GM18526 (cell line): ENCODE results near the gene ASPHD2.

Experiments used
- POLR2A ChIP-seq: IDR thresholded peaks from 3 replicates; pipeline ENCODE4 v1.6.1; 2011; ENCODE audit not compliant: insufficient read length; ENCODE audit errors: extremely low read depth

Gene ASPHD2

DNA sequence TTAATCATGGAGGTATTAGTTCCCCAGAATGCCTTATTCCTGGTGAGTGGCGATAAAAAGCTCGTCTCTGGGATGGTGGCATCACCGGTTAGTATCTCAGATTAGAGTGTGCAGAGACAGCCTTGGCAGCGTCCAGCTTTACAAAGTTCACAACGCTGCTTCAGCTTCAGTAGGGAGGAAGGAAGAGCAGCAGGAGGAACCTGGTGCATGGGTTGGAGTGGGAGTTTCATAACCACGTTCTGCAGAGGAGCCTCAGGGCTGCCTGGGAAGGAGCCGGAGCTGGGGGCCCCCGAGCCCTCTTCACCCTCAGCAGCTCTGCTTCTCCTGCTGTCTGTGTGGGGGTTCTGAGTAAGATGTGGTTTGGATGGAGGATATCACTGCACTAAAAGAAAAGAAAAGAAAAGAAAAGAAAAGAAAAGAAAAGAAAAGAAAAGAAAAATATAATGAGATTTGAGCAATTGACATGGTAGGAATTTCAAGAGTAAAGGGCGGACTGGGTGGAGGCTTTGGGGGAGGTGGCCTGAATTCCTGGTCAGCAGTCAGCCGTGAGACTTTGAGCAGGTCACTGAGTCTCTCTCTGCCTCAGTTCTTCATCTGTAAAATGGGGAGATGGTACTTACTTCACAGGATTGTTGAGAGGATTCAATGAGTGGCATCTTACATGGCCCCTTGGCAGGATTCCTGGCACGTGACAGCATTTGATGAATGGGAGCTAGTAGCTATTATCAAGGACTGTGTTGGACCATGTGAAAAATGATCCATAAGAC, 6.5 kb downstream of the ASPHD2 start:
- TF ChIP-seq POLR2A = no peak

- no peak for TF ChIP-seq POLR2A
Measured at GRCh38 chr22:26436903-26437515, 7.9 kb downstream of the ASPHD2 start.

DNA sequence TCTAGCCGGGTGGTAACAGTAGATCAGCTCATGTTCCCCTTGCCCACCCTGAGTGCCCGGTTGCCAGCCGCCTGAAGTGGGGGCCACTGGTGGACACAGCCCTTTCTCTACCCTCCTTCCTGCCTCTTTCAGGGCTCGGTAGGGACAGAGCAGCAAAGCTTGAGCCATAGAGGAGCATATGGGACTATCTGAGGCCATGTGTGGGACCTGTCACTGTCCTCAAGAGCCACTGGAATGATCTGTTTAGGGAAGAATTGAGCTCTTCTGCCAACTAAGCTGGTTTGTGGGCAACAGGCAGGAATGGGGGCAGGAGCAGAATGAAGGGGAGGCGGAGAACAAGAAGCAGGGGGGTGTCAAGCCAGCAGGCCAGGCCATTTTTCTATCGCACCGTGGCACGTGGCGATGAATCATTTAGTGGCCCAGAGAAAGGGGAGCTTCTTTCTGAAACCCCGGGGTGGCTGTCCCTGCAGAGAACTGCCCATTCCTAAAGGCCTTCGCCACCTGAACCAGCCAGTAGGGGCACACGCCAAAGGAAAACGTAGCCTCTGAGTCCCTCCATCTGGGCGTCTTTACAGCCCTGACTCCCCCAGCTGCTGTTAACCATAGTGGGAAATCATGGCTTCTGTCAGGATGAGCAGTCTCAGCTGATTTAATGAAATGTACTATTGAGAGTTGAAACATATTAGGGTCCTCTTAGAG, 8.8 kb downstream of the ASPHD2 start:
- no peak for TF ChIP-seq POLR2A

DNA sequence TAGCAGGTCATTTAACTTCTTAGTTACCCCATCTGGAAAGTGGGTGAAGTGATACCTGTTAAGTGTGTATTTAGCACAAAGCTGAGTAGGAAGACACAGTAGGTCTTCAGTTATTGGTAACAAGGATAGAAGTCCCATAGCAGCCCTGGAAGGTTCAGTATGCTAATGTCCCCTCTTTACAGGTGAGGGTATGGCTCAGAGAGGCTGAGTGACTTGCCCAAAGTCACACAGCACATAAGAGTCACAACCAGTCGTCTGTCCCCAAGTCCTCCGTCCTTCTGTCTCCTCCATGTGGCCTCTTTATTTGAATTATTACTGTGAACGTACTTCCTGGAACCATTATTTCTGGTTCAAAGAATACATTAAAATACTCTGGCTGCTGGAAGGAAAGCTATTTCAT, 10.5 kb downstream of the ASPHD2 start:
- TF ChIP-seq POLR2A = no peak

DNA sequence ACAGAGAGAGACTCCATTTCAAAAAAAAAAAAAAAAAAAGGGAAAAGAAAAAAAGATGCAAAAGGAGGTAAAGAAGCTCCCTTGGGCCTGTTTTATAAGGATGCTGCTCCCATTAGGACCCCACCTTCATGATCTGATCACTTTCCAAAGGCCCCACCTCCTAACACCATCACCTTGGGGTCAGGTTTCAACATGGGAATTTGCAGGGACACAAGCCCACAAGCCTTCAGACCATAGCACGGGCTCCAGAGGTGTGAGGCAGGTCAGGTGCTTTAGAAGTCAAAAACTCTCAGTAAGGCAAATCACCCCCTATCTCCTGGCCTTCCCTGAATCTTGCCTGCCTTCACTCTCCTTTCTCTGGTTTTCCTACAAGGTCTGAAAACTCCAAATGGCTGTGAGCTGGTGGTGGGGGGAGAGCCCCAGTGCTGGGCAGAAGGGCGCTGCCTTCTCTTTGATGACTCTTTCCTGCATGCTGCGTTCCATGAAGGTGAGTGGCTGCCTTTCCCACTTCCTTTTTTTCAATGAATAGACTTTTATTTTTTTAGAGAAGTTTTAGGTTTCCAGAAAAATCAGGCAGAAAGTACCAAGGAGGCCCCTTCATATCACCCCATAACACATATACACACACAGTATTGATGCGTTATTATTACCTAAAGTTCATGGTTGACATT, 13.2 kb downstream of the ASPHD2 start:
- TF ChIP-seq POLR2A = no peak

DNA sequence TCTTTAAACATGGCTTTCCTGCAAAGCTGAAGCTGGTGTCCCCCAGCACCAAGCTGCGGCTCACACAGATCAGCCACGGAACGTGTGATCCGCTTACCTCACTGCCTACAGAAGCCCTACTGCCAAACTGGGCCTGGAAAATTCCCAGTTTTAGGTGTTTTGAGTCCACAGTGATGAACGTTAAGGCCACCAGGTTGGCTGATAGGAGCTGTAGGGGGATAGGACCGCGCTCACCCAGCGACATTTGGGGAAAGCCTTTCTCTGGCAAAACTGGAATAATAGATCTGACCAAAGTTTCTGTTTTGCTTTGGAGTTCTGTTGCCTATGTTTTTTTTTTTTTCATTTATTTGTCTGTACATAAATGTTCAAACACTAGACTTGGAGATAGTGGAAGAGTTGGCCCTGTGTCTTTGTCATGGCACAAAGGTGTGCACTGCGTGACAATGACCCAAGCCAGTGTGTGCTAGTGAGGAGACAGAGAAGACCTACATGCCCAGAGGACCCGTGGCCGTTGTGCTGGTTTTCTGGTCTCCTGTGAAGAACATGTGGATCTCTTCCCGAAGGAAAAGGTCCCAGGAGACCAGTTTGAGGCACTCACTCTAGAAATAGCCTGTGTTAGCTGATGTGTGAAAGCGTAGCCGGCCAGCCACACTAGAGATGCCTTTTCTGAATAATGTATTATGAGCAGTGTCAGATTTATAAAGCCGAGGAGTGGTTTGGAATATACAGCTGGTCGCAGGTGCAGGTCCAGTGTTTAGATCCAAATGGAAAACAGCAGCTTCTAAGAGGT, 15.0 kb downstream of the ASPHD2 start:
- no peak for TF ChIP-seq POLR2A

DNA sequence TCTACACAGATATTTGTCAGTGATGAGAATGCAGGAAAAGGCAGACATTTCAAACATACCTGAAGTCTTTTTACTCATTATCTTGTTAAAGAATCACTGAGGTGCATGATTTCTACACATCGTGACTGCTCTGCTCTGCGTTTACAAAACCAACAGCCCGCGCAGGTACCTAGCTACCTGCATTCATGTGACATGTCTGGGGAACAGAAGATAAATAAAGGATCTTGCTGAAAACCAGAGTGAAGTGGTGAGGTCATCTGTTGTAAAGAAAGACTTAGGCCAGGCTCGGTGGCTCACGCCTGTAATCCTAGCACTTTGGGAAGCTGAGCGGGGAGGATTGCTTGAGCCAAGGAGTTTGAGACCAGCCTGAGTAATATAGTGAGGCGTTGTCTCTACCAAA, 15.7 kb downstream of the ASPHD2 start:
- TF ChIP-seq POLR2A = no peak

DNA sequence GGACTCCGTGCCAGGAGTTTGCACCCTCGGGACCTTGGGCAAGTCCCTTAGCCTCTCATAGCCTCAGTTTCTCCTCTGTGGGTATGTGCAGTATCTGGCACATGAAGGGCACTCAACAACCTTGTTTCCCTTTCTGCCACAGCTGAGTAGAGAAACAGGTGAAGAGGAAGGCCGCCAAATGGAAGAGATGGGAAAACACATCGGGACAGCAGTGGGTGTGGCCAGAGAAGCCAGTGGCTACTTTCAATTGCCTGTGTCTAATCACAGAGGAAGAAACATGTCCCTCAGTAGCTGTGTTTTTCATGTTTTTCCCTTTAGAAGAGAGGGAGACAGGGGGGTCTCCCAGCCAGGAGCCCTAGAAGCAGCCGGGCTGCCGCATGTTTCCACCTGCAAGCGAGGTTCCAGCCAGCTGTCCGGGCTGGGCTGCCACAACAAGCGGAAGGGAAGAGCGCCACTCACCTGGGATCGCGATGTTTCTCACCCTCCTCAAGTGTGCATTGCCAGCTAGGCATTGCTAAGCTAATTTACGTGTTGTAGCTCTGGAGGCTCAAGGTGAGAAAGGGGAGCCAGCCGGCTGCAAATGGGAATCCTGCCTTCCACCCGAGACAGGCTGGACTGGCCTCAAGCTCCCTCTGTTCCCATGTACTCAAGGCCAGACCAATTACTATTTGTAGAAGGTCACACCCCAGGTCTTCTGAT, 16.7 kb downstream of the ASPHD2 start:
- no peak for TF ChIP-seq POLR2A

- TF ChIP-seq POLR2A = no peak
Measured at GRCh38 chr22:26446808-26447515, 17.9 kb downstream of the ASPHD2 start.

- TF ChIP-seq POLR2A = no peak
Measured at GRCh38 chr22:26447584-26448329, 18.7 kb downstream of the ASPHD2 start.

- TF ChIP-seq POLR2A = no peak
Measured at GRCh38 chr22:26448334-26448733, 19.3 kb downstream of the ASPHD2 start.

GRCh38 chr22:26448941-26449340, 19.9 kb downstream of the ASPHD2 start:
- TF ChIP-seq POLR2A = no peak
